ENCODE measurements around the gene NELL1. TPM values are rescaled to one million over a fixed set of nuclear protein-coding genes. Genes with fewer than 3 reads are reported as not detected.
"Not testable (repeated sequence)": the region's sequence is repeated elsewhere in the genome, so short reads cannot be mapped to it uniquely, and the experiment has no call there.

NELL1 gene
- total RNA-seq, 6 experiments from 2014 or later, result not detected

DNA sequence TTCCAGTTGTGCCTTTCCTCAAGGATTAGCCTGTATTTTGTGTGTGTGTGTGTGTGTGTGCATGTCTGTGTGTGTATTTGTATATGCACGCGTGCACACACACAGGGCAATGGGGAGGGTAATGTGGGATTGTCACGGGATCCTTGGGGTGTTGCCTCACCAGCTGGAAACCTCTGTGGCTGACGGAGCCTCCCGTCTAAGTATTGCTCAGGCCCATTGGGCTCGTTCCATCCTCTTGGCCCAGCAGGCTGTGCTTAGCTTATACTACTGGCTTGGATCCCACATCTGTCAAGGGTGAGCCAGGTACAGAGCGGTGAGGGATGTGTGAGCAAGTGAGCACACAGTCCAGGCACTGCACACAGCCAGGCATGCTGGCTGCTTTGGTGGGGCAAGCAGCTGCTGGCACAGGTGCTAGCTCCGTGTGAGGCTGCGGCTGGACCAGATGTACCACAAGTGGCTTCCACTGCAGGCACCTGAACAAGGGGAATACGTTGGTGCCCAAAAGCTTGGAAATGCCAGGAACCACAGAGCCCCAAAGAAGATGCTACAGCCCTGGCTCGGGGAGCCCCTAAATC lies 462.8 kb downstream of the NELL1 start:
- Histone ChIP-seq H3K36me3 (no peaks in the 10 kb centered on the region), H3K27me3 (no peaks in the 10 kb centered on the region), H3K27ac (no peak overlapping the region), H3K4me3 (no peak overlapping the region), H3K4me1 (no peaks in the 10 kb centered on the region), H3K9me3 (no peaks in the 10 kb centered on the region)
- no peak for DNase-seq
- intact Hi-C loops (cut with DNase I), result no loop called here
- ATAC-seq, result no peak
- no peak for TF ChIP-seq POLR2A (IDR thresholded peaks at IDR 0.05)
- TF ChIP-seq, protein P1, sequence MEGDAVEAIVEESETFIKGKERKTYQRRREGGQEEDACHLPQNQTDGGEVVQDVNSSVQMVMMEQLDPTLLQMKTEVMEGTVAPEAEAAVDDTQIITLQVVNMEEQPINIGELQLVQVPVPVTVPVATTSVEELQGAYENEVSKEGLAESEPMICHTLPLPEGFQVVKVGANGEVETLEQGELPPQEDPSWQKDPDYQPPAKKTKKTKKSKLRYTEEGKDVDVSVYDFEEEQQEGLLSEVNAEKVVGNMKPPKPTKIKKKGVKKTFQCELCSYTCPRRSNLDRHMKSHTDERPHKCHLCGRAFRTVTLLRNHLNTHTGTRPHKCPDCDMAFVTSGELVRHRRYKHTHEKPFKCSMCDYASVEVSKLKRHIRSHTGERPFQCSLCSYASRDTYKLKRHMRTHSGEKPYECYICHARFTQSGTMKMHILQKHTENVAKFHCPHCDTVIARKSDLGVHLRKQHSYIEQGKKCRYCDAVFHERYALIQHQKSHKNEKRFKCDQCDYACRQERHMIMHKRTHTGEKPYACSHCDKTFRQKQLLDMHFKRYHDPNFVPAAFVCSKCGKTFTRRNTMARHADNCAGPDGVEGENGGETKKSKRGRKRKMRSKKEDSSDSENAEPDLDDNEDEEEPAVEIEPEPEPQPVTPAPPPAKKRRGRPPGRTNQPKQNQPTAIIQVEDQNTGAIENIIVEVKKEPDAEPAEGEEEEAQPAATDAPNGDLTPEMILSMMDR (IDR thresholded peaks at IDR 0.05), result no peak
- WGBS (ENCODE audit: insufficient coverage, low coverage, low lambda C conversion rate, missing lambda C conversion rate), result 60% methylated on average over 3 of the region's 11 CpGs

DNA sequence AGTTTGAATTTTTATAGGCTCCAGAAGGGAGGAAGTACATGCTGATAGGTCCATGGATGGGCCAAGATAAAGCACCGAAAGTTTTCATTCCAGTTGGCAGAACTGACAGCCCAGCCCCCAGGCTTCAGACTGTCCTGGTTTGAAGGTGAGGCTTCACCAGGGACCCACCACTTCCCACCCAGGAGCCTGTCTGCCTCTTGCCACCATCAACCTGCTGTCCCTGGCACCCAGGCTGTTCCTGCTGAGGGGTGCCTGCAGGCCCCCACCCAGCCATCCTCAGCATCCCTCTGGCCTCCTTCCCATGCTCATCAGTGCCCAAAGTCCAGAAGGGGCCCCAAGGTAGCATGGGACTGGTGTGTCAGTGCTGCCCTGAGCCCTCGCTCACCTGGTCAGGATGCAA lies 463.9 kb downstream of the NELL1 start:
- H3K36me3 ChIP-seq, result no peaks in the 10 kb centered on the region
- H3K9me3 ChIP-seq, result no peaks in the 10 kb centered on the region
- TF ChIP-seq, protein P1 (IDR thresholded peaks at IDR 0.05), result no peak
- no peak for TF ChIP-seq POLR2A (IDR thresholded peaks at IDR 0.05)
- H3K27ac ChIP-seq, result no peak overlapping the region
- H3K4me3 ChIP-seq, result no peak overlapping the region
- H3K4me1 ChIP-seq, result no peaks in the 10 kb centered on the region
- intact Hi-C loops (cut with DNase I), result no loop called here
- no CpG with 5 or more reads among the region's 2 CpGs for WGBS (ENCODE audit: insufficient coverage, low coverage, low lambda C conversion rate, missing lambda C conversion rate)
- ATAC-seq, result peak in 1 of 4 donors; percentile 31
- no peak for DNase-seq
- no peaks in the 10 kb centered on the region for H3K27me3 ChIP-seq

DNA sequence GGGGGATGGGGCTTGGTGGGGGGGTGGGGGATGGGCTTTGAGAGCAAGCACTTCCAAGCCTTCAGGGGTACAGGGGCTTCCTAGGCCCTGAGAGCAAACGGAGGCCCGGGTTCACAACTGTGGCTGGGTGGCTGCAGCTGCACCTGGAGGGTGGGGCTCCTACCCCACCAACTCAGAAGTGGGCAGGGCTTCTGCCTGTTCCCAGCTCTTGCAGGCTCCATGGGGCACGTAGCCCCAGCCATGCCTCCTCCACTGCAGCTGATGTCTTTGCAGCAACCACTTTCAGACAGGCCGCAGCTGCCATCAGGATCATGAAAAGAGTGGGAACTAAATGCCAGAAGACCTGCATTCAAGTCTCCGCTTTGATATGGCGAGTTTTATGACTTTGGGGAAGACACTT lies 464.3 kb downstream of the NELL1 start:
- no peaks in the 10 kb centered on the region for H3K4me1 ChIP-seq
- 60% methylated on average over 2 of the region's 6 CpGs for WGBS (ENCODE audit: insufficient coverage, low coverage, low lambda C conversion rate, missing lambda C conversion rate)
- peak in 1 of 4 donors; percentile 25 for ATAC-seq
- H3K36me3 ChIP-seq, result no peaks in the 10 kb centered on the region
- intact Hi-C loops (cut with DNase I), result no loop called here
- no peak for DNase-seq
- no peaks in the 10 kb centered on the region for H3K9me3 ChIP-seq
- H3K4me3 ChIP-seq, result no peak overlapping the region
- no peak overlapping the region for H3K27ac ChIP-seq
- no peaks in the 10 kb centered on the region for H3K27me3 ChIP-seq
- TF ChIP-seq, protein P1 (IDR thresholded peaks at IDR 0.05), result no peak
- no peak for TF ChIP-seq POLR2A (IDR thresholded peaks at IDR 0.05)

- no peak overlapping the region for H3K27ac ChIP-seq
- H3K9me3 ChIP-seq, result no peaks in the 10 kb centered on the region
- TF ChIP-seq, protein P1 (IDR thresholded peaks at IDR 0.05), result no peak
- TF ChIP-seq POLR2A (IDR thresholded peaks at IDR 0.05), result no peak
- H3K4me3 ChIP-seq, result no peak overlapping the region
- H3K4me1 ChIP-seq, result no peaks in the 10 kb centered on the region
- 54% methylated on average over 6 of the region's 6 CpGs for WGBS (ENCODE audit: insufficient coverage, low coverage, low lambda C conversion rate, missing lambda C conversion rate)
- H3K27me3 ChIP-seq, result no peaks in the 10 kb centered on the region
- DNase-seq, result no peak
- intact Hi-C loops (cut with DNase I), result no loop called here
- ATAC-seq, result no peak
- H3K36me3 ChIP-seq, result no peaks in the 10 kb centered on the region
Measured at GRCh38 chr11:21137803-21138202, 468.4 kb downstream of the NELL1 start.

DNA sequence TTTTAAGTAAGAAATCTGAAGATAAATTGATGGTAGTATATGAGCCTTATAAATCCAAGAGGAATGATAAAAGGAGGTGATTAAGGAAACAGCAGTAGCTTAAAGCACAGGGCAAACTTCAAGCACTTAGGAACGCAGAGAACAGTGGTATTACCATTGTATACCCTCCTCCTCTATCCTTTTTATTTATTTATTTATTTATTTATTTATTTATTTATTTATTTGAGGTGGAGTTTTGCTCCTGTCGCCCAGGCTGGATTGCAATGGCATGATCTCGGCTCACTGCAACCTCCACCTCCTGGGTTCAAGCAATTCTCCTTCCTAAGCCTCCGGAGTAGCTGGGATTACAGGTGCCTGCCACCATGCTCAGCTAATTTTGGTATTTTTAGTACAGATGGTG lies 472.2 kb downstream of the NELL1 start:
- DNase-seq; ATAC-seq; H3K9me3 ChIP-seq; H3K4me1 ChIP-seq; H3K27ac ChIP-seq; H3K27me3 ChIP-seq; H3K36me3 ChIP-seq; intact Hi-C loops (cut with DNase I); H3K4me3 ChIP-seq: not testable (repeated sequence)
- 68% methylated on average over 4 of the region's 4 CpGs for WGBS (ENCODE audit: insufficient coverage, low coverage, low lambda C conversion rate, missing lambda C conversion rate)
